Measurements from ENCODE around the gene SLC66A2.

DNA sequence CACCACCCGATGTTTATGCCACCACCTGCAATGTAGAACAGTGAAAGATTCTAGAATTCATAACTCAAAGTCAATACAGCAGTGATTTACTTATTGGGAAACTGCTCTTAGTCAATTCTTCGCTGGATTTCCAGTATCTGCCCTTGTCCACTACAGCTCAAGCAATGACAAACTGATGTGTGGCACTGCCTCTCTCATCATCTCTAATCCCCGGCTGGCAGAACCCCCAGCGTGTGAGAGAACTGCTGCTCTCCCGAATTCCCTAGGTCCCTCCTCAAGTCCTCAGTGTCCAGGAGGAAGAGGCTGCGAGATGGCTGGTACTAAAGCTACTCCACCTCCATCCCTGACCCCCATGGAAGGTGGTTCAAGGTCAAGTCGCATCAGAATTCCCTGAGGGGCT is 35.3 kb upstream of the SLC66A2 start:
- TF ChIP-seq EP300 (IDR thresholded peaks at IDR 0.05) = no peak
- TF ChIP-seq, protein P1, sequence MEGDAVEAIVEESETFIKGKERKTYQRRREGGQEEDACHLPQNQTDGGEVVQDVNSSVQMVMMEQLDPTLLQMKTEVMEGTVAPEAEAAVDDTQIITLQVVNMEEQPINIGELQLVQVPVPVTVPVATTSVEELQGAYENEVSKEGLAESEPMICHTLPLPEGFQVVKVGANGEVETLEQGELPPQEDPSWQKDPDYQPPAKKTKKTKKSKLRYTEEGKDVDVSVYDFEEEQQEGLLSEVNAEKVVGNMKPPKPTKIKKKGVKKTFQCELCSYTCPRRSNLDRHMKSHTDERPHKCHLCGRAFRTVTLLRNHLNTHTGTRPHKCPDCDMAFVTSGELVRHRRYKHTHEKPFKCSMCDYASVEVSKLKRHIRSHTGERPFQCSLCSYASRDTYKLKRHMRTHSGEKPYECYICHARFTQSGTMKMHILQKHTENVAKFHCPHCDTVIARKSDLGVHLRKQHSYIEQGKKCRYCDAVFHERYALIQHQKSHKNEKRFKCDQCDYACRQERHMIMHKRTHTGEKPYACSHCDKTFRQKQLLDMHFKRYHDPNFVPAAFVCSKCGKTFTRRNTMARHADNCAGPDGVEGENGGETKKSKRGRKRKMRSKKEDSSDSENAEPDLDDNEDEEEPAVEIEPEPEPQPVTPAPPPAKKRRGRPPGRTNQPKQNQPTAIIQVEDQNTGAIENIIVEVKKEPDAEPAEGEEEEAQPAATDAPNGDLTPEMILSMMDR (IDR thresholded peaks at IDR 0.05) = no peak
- no peak for TF ChIP-seq POLR2AphosphoS5 (IDR thresholded peaks at IDR 0.05)

Data from stomach (tissue), 4 donors.